GM23338 (cell line): ENCODE data around the gene MINPP1. TPM values are rescaled to one million over a fixed set of nuclear protein-coding genes. Genes with fewer than 3 reads are reported as not detected.

ENCODE experiments used
- ATAC-seq: fragments of 200-7000 bp; cut with Tn5 transposase; 3 replicates; pipeline ENCODE4 v1.9.1; 2020
- DNase-seq: peaks from one replicate; pipeline ENCODE4 v3.0.0-alpha.2; 2015; ENCODE audit warnings: low spot score
- H2AFZ ChIP-seq: fragments of 200-600 bp; sonication (generic); 2 replicates; pipeline ENCODE4 v1.8.0; 2016; ENCODE audit warnings: antibody characterized with exemption, mild to moderate bottlenecking, moderate library complexity
- H3F3A ChIP-seq: fragments of 200-600 bp; sonication (generic); replicated peaks from 2 replicates; pipeline ENCODE4 v1.8.0; 2017; ENCODE audit warnings: antibody characterized with exemption, mixed run types, low read depth
- H3K27ac ChIP-seq: fragments of 200-600 bp; sonication (generic); 2 replicates; pipeline ENCODE4 v1.6.1; 2016; ENCODE audit warnings: low read depth
- H3K27me3 ChIP-seq: fragments of 200-600 bp; sonication (generic); 2 replicates; pipeline ENCODE4 v1.8.0; 2016; ENCODE audit warnings: mild to moderate bottlenecking, mixed run types, moderate library complexity; ENCODE audit not compliant: insufficient read depth
- H3K36me3 ChIP-seq: fragments of 200-600 bp; sonication (generic); 2 replicates; pipeline ENCODE4 v1.8.0; 2016; ENCODE audit warnings: mild to moderate bottlenecking; ENCODE audit not compliant: insufficient read depth
- H3K4me1 ChIP-seq: fragments of 200-600 bp; sonication (generic); 2 replicates; pipeline ENCODE4 v1.8.0; 2016; ENCODE audit warnings: mild to moderate bottlenecking, moderate library complexity; ENCODE audit not compliant: insufficient read depth
- H3K4me2 ChIP-seq: fragments of 200-600 bp; sonication (generic); 2 replicates; pipeline ENCODE4 v1.7.1; 2017; ENCODE audit warnings: mixed run types
- H3K4me3 ChIP-seq: fragments of 200-600 bp; sonication (generic); 2 replicates; pipeline ENCODE4 v1.6.1; 2016; ENCODE audit warnings: mixed run types
- H3K79me2 ChIP-seq: fragments of 200-600 bp; sonication (generic); replicated peaks from 2 replicates; pipeline ENCODE4 v1.8.0; 2017; ENCODE audit warnings: mild to moderate bottlenecking; ENCODE audit not compliant: insufficient read depth
- H3K9me2 ChIP-seq: fragments of 200-600 bp; sonication (generic); 2 replicates; pipeline ENCODE4 v1.8.0; 2017; ENCODE audit not compliant: insufficient read depth
- H4K20me1 ChIP-seq: fragments of 200-600 bp; sonication (generic); replicated peaks from 2 replicates; pipeline ENCODE4 v1.8.0; 2017; ENCODE audit warnings: mild to moderate bottlenecking; ENCODE audit not compliant: insufficient read depth
- H3K27ac Mint-ChIP-seq: 2 replicates; pipeline ENCODE4 v1.8.0; 2020; ENCODE audit warnings: inconsistent platforms, mild to moderate bottlenecking, moderate library complexity, mixed read lengths
- H3K27me3 Mint-ChIP-seq: 3 replicates; pipeline ENCODE4 v1.8.0; 2022; ENCODE audit warnings: low read depth, mild to moderate bottlenecking, moderate library complexity, mixed read lengths, inconsistent platforms; ENCODE audit not compliant: insufficient read depth, poor library complexity
- H3K36me3 Mint-ChIP-seq: 3 replicates; pipeline ENCODE4 v1.8.0; 2021; ENCODE audit warnings: low read depth, mild to moderate bottlenecking, inconsistent platforms, moderate library complexity, mixed read lengths
- H3K4me1 Mint-ChIP-seq: 3 replicates; pipeline ENCODE4 v1.8.0; 2020; ENCODE audit warnings: mild to moderate bottlenecking, inconsistent platforms, mixed read lengths
- H3K4me3 Mint-ChIP-seq: 3 replicates; pipeline ENCODE4 v1.8.0; 2021; ENCODE audit warnings: moderate library complexity, mild to moderate bottlenecking, inconsistent platforms, mixed read lengths
- H3K9me3 Mint-ChIP-seq: 3 replicates; pipeline ENCODE4 v1.8.0; 2020; ENCODE audit warnings: moderate library complexity, mild to moderate bottlenecking, inconsistent platforms, mixed read lengths
- CREB1 ChIP-seq: fragments of 250-450 bp; sonication (Bioruptor Pico); IDR thresholded peaks from 2 replicates; pipeline ENCODE4 v1.5.0; 2020; ENCODE audit warnings: low read depth, mild to moderate bottlenecking, moderate library complexity
- CTCF ChIP-seq, 2 experiments: fragments of 200-600 bp in 1 of 2; sonication (generic) in 1 of 2; conservative IDR thresholded peaks; 2 replicates each; pipeline versions ENCODE4 v1.5.1 to v1.6.1; 2016 to 2017; ENCODE audit warnings: antibody characterized with exemption in 2 of 2, low read depth in 2 of 2, mild to moderate bottlenecking in 2 of 2, moderate library complexity in 1 of 2
- ETS1 ChIP-seq: IDR thresholded peaks from 2 replicates; pipeline ENCODE4 v1.6.1; 2016; ENCODE audit warnings: antibody characterized with exemption
- EZH2phosphoT487 ChIP-seq: fragments of 200-600 bp; sonication (generic); IDR thresholded peaks from one replicate; pipeline ENCODE4 v1.8.1; 2018; ENCODE audit warnings: antibody characterized with exemption; ENCODE audit not compliant: unreplicated experiment
- NANOG ChIP-seq: IDR thresholded peaks from 2 replicates; pipeline ENCODE4 v1.6.1; 2016; ENCODE audit warnings: antibody characterized with exemption, borderline replicate concordance
- REST ChIP-seq: IDR thresholded peaks from one replicate; pipeline ENCODE4 v1.6.1; 2018; ENCODE audit warnings: antibody characterized with exemption; ENCODE audit not compliant: unreplicated experiment
- STAT1 ChIP-seq: IDR thresholded peaks from one replicate; pipeline ENCODE4 v1.6.1; 2016; ENCODE audit warnings: antibody characterized with exemption; ENCODE audit not compliant: unreplicated experiment
- ZNF114 ChIP-seq: fragments of 250-450 bp; sonication (Bioruptor Pico); IDR thresholded peaks from 2 replicates; pipeline ENCODE4 v1.5.0; 2020; ENCODE audit warnings: mild to moderate bottlenecking, moderate library complexity
- ZNF331 ChIP-seq: fragments of 250-450 bp; sonication (Bioruptor Pico); IDR thresholded peaks from 2 replicates; pipeline ENCODE4 v1.5.0; 2020; ENCODE audit warnings: low read depth, mild to moderate bottlenecking, moderate library complexity
- polyA plus RNA-seq: library from polyadenylated mRNA; unstranded; fragments of >200 nt; fragmentation: Nextera tagmentation; extraction: Ambion mirVana; gene quantifications from 2 replicates; pipeline ENCODE4 v1.2.1, GENCODE V29; 2016
- total RNA-seq: library from RNA; depleted of rRNA; stranded (reverse); fragments of >200 nt; shearing (Covaris generic); gene quantifications from 2 replicates; pipeline ENCODE4 v1.2.3, GENCODE V29; 2014

MINPP1 gene
- total and polyA plus RNA-seq, 2 experiments from 2014 or later = 27.0 to 39.3 TPM

- no peak for TF ChIP-seq ETS1
- no peak for TF ChIP-seq REST
- TF ChIP-seq NANOG = no peak
- no peak for TF ChIP-seq EZH2phosphoT487
- TF ChIP-seq CREB1 (CRISPR knock-in tag) = no peak
- no peak for TF ChIP-seq STAT1
These were observed 4.0 kb upstream of the MINPP1 start (continued) for GRCh38 chr10:87500646-87501048.

GRCh38 chr10:87503401-87503800, 1.3 kb upstream of the MINPP1 start:
- peak overlapping the region; percentile 76; the same call in 1 of the 2 replicates for H3K4me2 ChIP-seq
- no peaks in the 10 kb centered on the region for H3K36me3 ChIP-seq
- Mint-ChIP-seq H3K4me3 (peak overlapping the region; percentile 85), H3K27me3 (peaks cover 3% of the 10 kb centered on the region), H3K36me3 (peaks cover under 1% of the 10 kb centered on the region; the same call in 1 of the 3 replicates), H3K27ac (no peak overlapping the region), H3K9me3 (no peaks in the 10 kb centered on the region), H3K4me1 (peaks cover 19% of the 10 kb centered on the region)
- no peak overlapping the region for H3K27ac ChIP-seq
- 0 out of 2 replicates have a peak overlapping the region, but pooled peaks have one; percentile 83 for H3K4me3 ChIP-seq
- H3K27me3 ChIP-seq = no peaks in the 10 kb centered on the region
- ATAC-seq (no peak), DNase-seq (no peak)
- no peak for TF ChIP-seq CREB1 (CRISPR knock-in tag)
- TF ChIP-seq CTCF (conservative IDR thresholded peaks at IDR 0.05; ENCODE audit: low read depth in 2 of 2) = no peak
- TF ChIP-seq ZNF331 (CRISPR knock-in tag) = no peak
- TF ChIP-seq ZNF114 = no peak
- H4K20me1 ChIP-seq = no peaks in the 10 kb centered on the region
- H3K79me2 ChIP-seq = peaks cover 29% of the 10 kb centered on the region
- H3K4me1 ChIP-seq = peaks cover 12% of the 10 kb centered on the region
- no peaks in the 10 kb centered on the region for H3K9me2 ChIP-seq
- 0 out of 2 replicates have a peak, but pooled peaks cover 6% of the 10 kb centered on the region for H3F3A ChIP-seq
- no peak overlapping the region for H2AFZ ChIP-seq
